HG03108 (cell line): ENCODE data around the gene BRIP1.
A peak's percentile ranks its signal among the peaks of the same experiment; 100 is the strongest.
"Not testable (repeated sequence)": the region's sequence is repeated elsewhere in the genome, so short reads cannot be mapped to it uniquely, and the experiment has no call there.

Source experiments
- ATAC-seq: cut with Tn5 transposase; IDR thresholded peaks from one replicate; pipeline ENCODE4 v1.9.1; 2021; ENCODE audit warnings: moderate library complexity; ENCODE audit not compliant: unreplicated experiment

BRIP1 gene

GRCh38 chr17:61867033-61867432, 3.7 kb upstream of the BRIP1 start:
- ATAC-seq: no peak

GRCh38 chr17:61863801-61864126, 436 bp upstream of the BRIP1 start:
- peak; percentile 13 for ATAC-seq

GRCh38 chr17:61862105-61862574, 1.2 kb downstream of the BRIP1 start:
- ATAC-seq: no peak

- not testable (repeated sequence) for ATAC-seq
Observed at GRCh38 chr17:61860397-61860796, 2.9 kb downstream of the BRIP1 start.

- no peak for ATAC-seq
Observed at GRCh38 chr17:61856035-61856434, 7.3 kb downstream of the BRIP1 start.

GRCh38 chr17:61852857-61853256, 10.5 kb downstream of the BRIP1 start:
- ATAC-seq: no peak

- no peak for ATAC-seq
Observed at GRCh38 chr17:61849674-61850073, 13.7 kb downstream of the BRIP1 start.

- ATAC-seq: no peak
Observed at GRCh38 chr17:61848896-61849295, 14.4 kb downstream of the BRIP1 start.

- no peak for ATAC-seq
Observed at GRCh38 chr17:61848247-61848646, 15.1 kb downstream of the BRIP1 start.

GRCh38 chr17:61847659-61848058, 15.7 kb downstream of the BRIP1 start:
- ATAC-seq: no peak

- no peak for ATAC-seq
Observed at GRCh38 chr17:61846761-61847375, 16.5 kb downstream of the BRIP1 start.

GRCh38 chr17:61846088-61846487, 17.2 kb downstream of the BRIP1 start:
- ATAC-seq: no peak

- ATAC-seq: no peak
Observed at GRCh38 chr17:61843435-61843834, 19.9 kb downstream of the BRIP1 start.

GRCh38 chr17:61842899-61843298, 20.4 kb downstream of the BRIP1 start:
- ATAC-seq: no peak

GRCh38 chr17:61839300-61839786, 24.0 kb downstream of the BRIP1 start:
- ATAC-seq: no peak

GRCh38 chr17:61837175-61838051, 25.9 kb downstream of the BRIP1 start:
- no peak for ATAC-seq

- no peak for ATAC-seq
Observed at GRCh38 chr17:61836266-61837174, 26.8 kb downstream of the BRIP1 start.

GRCh38 chr17:61835606-61836005, 27.7 kb downstream of the BRIP1 start:
- no peak for ATAC-seq

GRCh38 chr17:61834610-61835009, 28.7 kb downstream of the BRIP1 start:
- ATAC-seq: no peak

- ATAC-seq: no peak
Observed at GRCh38 chr17:61833536-61834193, 29.7 kb downstream of the BRIP1 start.

- no peak for ATAC-seq
Observed at GRCh38 chr17:61832463-61832862, 30.9 kb downstream of the BRIP1 start.
